Stimulated activated naive CD8-positive, alpha-beta T cell treated with anti-CD3 and anti-CD28 coated beads, Interleukin-15, Interleukin-2, amounts not matched to agents 100 U/mL and 50 U/mL, for 24 hours (primary cell): ENCODE results near the gene TMTC1.
A peak's percentile ranks its signal among the peaks of the same experiment; 100 is the strongest.

Experiments used
- ATAC-seq: fragments of 150-1000 bp; cut with Tn5 transposase; one replicate; pipeline ENCODE4 v1.10.0; 2021
- DNase-seq: peaks from one replicate; pipeline ENCODE4 v3.0.0; 2021

The TMTC1 gene

GRCh38 chr12:29533815-29534489 lies 249.8 kb downstream of the TMTC1 start:
- no peak for ATAC-seq

GRCh38 chr12:29531471-29531870 lies 252.3 kb downstream of the TMTC1 start:
- DNase-seq (no peak), ATAC-seq (no peak)

More at GRCh38 chr12:29533815-29534489, 249.8 kb downstream of the TMTC1 start:
- no peak for DNase-seq

- DNase-seq (no peak), ATAC-seq (no peak)
Observed at GRCh38 chr12:29530436-29530835, 253.3 kb downstream of the TMTC1 start.

- DNase-seq: no peak
- no peak for ATAC-seq
Observed at GRCh38 chr12:29528161-29528560, 255.6 kb downstream of the TMTC1 start.

GRCh38 chr12:29521951-29522350 lies 261.8 kb downstream of the TMTC1 start:
- no peak for DNase-seq
- ATAC-seq: no peak

GRCh38 chr12:29519585-29520182 lies 264.1 kb downstream of the TMTC1 start:
- DNase-seq: peak; percentile 16
- no peak for ATAC-seq

- ATAC-seq (no peak), DNase-seq (no peak)
Observed at GRCh38 chr12:29518407-29518806, 265.3 kb downstream of the TMTC1 start.

- no peak for DNase-seq
- no peak for ATAC-seq
Observed at GRCh38 chr12:29517264-29517663, 266.5 kb downstream of the TMTC1 start.

GRCh38 chr12:29516431-29516875 lies 267.3 kb downstream of the TMTC1 start:
- DNase-seq: no peak

GRCh38 chr12:29510591-29511185 lies 273.1 kb downstream of the TMTC1 start:
- no peak for DNase-seq
- ATAC-seq: no peak

More at GRCh38 chr12:29516431-29516875, 267.3 kb downstream of the TMTC1 start:
- no peak for ATAC-seq

GRCh38 chr12:29509503-29509902 lies 274.2 kb downstream of the TMTC1 start:
- no peak for ATAC-seq
- no peak for DNase-seq

- ATAC-seq: no peak
- no peak for DNase-seq
Observed at GRCh38 chr12:29508949-29509348, 274.8 kb downstream of the TMTC1 start.

GRCh38 chr12:29505122-29505521 lies 278.6 kb downstream of the TMTC1 start:
- DNase-seq: no peak
- no peak for ATAC-seq

- DNase-seq: no peak
- ATAC-seq: no peak
Observed at GRCh38 chr12:29503283-29503682, 280.5 kb downstream of the TMTC1 start.

GRCh38 chr12:29499235-29499634 lies 284.5 kb downstream of the TMTC1 start:
- ATAC-seq (peak; percentile 28), DNase-seq (no peak)

- ATAC-seq: no peak
Observed at GRCh38 chr12:29497588-29497987, 286.2 kb downstream of the TMTC1 start, which contains the start of gene OVCH1. OVCH1 (minus strand) TSS chr12:29497686; CDS start chr12:29497686, 0 bp downstream.

GRCh38 chr12:29492891-29493290 lies 290.9 kb downstream of the TMTC1 start:
- ATAC-seq (no peak), DNase-seq (no peak)

More at GRCh38 chr12:29497588-29497987, 286.2 kb downstream of the TMTC1 start, which contains the start of gene OVCH1:
- no peak for DNase-seq

GRCh38 chr12:29486972-29487371 lies 296.8 kb downstream of the TMTC1 start:
- DNase-seq (no peak), ATAC-seq (no peak)

- ATAC-seq (no peak), DNase-seq (no peak)
Observed at GRCh38 chr12:29463198-29463597, 320.5 kb downstream of the TMTC1 start.

GRCh38 chr12:29460082-29460481 lies 323.7 kb downstream of the TMTC1 start:
- ATAC-seq (no peak), DNase-seq (no peak)

GRCh38 chr12:29455087-29455486 lies 328.7 kb downstream of the TMTC1 start:
- ATAC-seq (no peak), DNase-seq (no peak)

GRCh38 chr12:29451888-29452287 lies 331.9 kb downstream of the TMTC1 start:
- DNase-seq (no peak), ATAC-seq (no peak)
